Ovary (tissue), 9 donors: ENCODE data around the gene PRR36. TPM values are rescaled to one million over a fixed set of nuclear protein-coding genes. Genes with fewer than 3 reads are reported as not detected.

Source experiments
- DNase-seq, 5 donors: peaks; one replicate each; pipeline ENCODE4 v3.0.0-alpha.2; 2019 to 2020
- H3K27ac ChIP-seq, 2 donors: fragments of 200-600 bp; one replicate each; pipeline versions ENCODE4 v1.5.1 to v1.8.0; 2019 to 2022
- H3K27me3 ChIP-seq: fragments of 200-600 bp; one replicate; pipeline ENCODE4 v1.8.0; 2022
- H3K36me3 ChIP-seq: fragments of 200-600 bp; sonication (generic); one replicate; pipeline ENCODE4 v1.5.1; 2019
- H3K4me1 ChIP-seq: one replicate; pipeline ENCODE4 v1.8.1; 2013; ENCODE audit warnings: mild to moderate bottlenecking, moderate library complexity; ENCODE audit not compliant: insufficient read depth
- H3K4me3 ChIP-seq: fragments of 200-600 bp; sonication (generic); one replicate; pipeline ENCODE4 v1.5.1; 2017
- H3K9me3 ChIP-seq, 2 donors: fragments of 200-600 bp in 1 of 2; sonication (generic) in 1 of 2; one replicate each; pipeline versions ENCODE4 v1.5.1 to v1.8.1; 2013 to 2019; ENCODE audit warnings: mild to moderate bottlenecking in 1 of 2, moderate library complexity in 1 of 2
- CTCF ChIP-seq, 3 donors: fragments of 450-650 bp in 2 of 3; fragments of 200-600 bp in 1 of 3; IDR thresholded peaks; one replicate each; pipeline versions ENCODE4 v1.5.1 to v1.8.0; 2016 to 2022; ENCODE audit warnings: antibody characterized with exemption in 3 of 3, mild to moderate bottlenecking in 1 of 3
- EP300 ChIP-seq: sonication (generic); formaldehyde crosslinking; IDR thresholded peaks from one replicate; pipeline ENCODE4 v1.6.1; 2017; ENCODE audit warnings: antibody characterized with exemption
- POLR2A ChIP-seq: fragments of 450-650 bp; IDR thresholded peaks from one replicate; pipeline ENCODE4 v1.6.1; 2017; ENCODE audit warnings: antibody characterized with exemption, mild to moderate bottlenecking, moderate library complexity
- WGBS, 3 donors: extraction: QIAGEN DNeasy Blood & Tissue Kit in 1 of 3; methylation state at CpG; one replicate each; pipeline versions ENCODE4 v1.1.5 to v1.1.7; 2013 to 2017; 5-methylcytosine and 5-hydroxymethylcytosine counted together
- intact Hi-C, 4 donors: fragments of 100-400 bp; cut with DNase I; formaldehyde crosslinking; loops; one replicate each; pipeline versions ENCODE4 v1.11.0 to v1.15.1; 2022 to 2023
- polyA plus RNA-seq, 2 donors: library from polyadenylated mRNA; stranded (reverse); fragments of 200-250 nt in 1 of 2; fragments of 350-450 nt in 1 of 2; fragmentation: Illumina TruSeq in 1 of 2; extraction: RNeasy Lipid Tissue Mini Kit (QIAGEN cat#74804) in 1 of 2; gene quantifications; one replicate each; pipeline ENCODE4 v1.2.3, GENCODE V29; 2013 to 2014
- total RNA-seq, 7 donors: library from RNA; depleted of rRNA in 2 of 7; stranded (reverse); fragments of >200 nt in 2 of 7; fragmentation: NEBNext Ultra II Directional in 3 of 7; extraction: Animal tissue kit (Norgen Biotek cat#: 25700) in 3 of 7; gene quantifications; one replicate each; pipeline versions ENCODE4 v1.1.0 to v1.2.4, GENCODE V29; 2016 to 2023
- donor health status: DM: no; HTN: no; CAD: no; lungs with moderate emphysema.
- donor health status: DM: no; HTN: no; CAD: no.
- donor health status: Bipolar disorder and iron deficiency.
- donor health status: DM: yes; HTN: yes; CAD: no.
- donor health status: DM: no; HTN: no; CAD: no.
- donor health status: DM: yes; HTN: yes; CAD: no.

PRR36 gene
- total and polyA plus RNA-seq, 9 donors, result 0.05 to 2.2 (median 0.60) TPM

- TF ChIP-seq CTCF (IDR thresholded peaks at IDR 0.05) (no peak), EP300 (no peak), POLR2A (no peak)
- Histone ChIP-seq H3K9me3 (no peaks in the 10 kb centered on the region), H3K27ac (no peak overlapping the region), H3K27me3 (no peaks in the 10 kb centered on the region), H3K4me1 (peaks cover 16% of the 10 kb centered on the region), H3K4me3 (no peak overlapping the region), H3K36me3 (no peaks in the 10 kb centered on the region)
- 35 to 46% (median 45%) methylated on average over 10 of the region's 10 CpGs for WGBS, 3 donors
- intact Hi-C loops, result no loop called here
- DNase-seq, result peak in 3 of 5 donors; percentile 19 to 47 (median 35)
Observed at GRCh38 chr19:7831452-7831851, 42.7 kb downstream of the PRR36 start.

GRCh38 chr19:7830823-7831222, 43.4 kb downstream of the PRR36 start:
- Histone ChIP-seq H3K36me3 (no peaks in the 10 kb centered on the region), H3K4me3 (peak overlapping the region; percentile 76), H3K4me1 (peaks cover 16% of the 10 kb centered on the region), H3K9me3 (no peaks in the 10 kb centered on the region), H3K27me3 (no peaks in the 10 kb centered on the region), H3K27ac (no peak overlapping the region)
- intact Hi-C loops, result no loop called here
- DNase-seq, result no peak
- TF ChIP-seq POLR2A, result no peak
- no peak for TF ChIP-seq EP300
- TF ChIP-seq CTCF (IDR thresholded peaks at IDR 0.05), result no peak
- WGBS, 3 donors, result 22 to 30% (median 29%) methylated on average over 6 to 7 of the region's 7 CpGs

- H3K27ac ChIP-seq, result no peak overlapping the region
- no peaks in the 10 kb centered on the region for H3K36me3 ChIP-seq
- peak overlapping the region; percentile 76 for H3K4me3 ChIP-seq
- no peak for TF ChIP-seq EP300
- no peak for TF ChIP-seq CTCF (IDR thresholded peaks at IDR 0.05)
- no peak for TF ChIP-seq POLR2A
- intact Hi-C loops, result no loop called here
- H3K27me3 ChIP-seq, result no peaks in the 10 kb centered on the region
- WGBS, 3 donors, result 0 to 2% (median 1%) methylated on average over 24 to 53 of the region's 53 CpGs
- H3K9me3 ChIP-seq, result no peaks in the 10 kb centered on the region
- DNase-seq, result peak in 4 of 5 donors; percentile 36 to 70 (median 63)
- H3K4me1 ChIP-seq, result peaks cover 16% of the 10 kb centered on the region
Observed at GRCh38 chr19:7830272-7830771, 43.9 kb downstream of the PRR36 start.

GRCh38 chr19:7829561-7830271, 44.5 kb downstream of the PRR36 start, which contains the start of gene EVI5L:
Gene EVI5L (plus strand): TSS chr19:7830218. CDS start chr19:7846543, 16,325 bp downstream.
- intact Hi-C loops, result no loop called here
- peak; percentile 99 to 100 (median 99) for DNase-seq
- peak within 1 kb of the TSS; percentile 76 for H3K4me3 ChIP-seq
- TF ChIP-seq CTCF (IDR thresholded peaks at IDR 0.05) (no peak), POLR2A (no peak), EP300 (no peak)
- H3K36me3 ChIP-seq, result no peaks in the 10 kb centered on the region
- H3K4me1 ChIP-seq, result peaks cover 16% of the 10 kb centered on the region
- H3K27me3 ChIP-seq, result no peaks in the 10 kb centered on the region
- H3K27ac ChIP-seq, result no peak within 1 kb of the TSS
- H3K9me3 ChIP-seq, result no peaks in the 10 kb centered on the region
- 0 to 1% (median 0%) methylated on average over 31 to 45 of the region's 45 CpGs for WGBS, 3 donors
